ENCODE measurements around the gene STRN4.
A peak's percentile ranks its signal among the peaks of the same experiment; 100 is the strongest.

STRN4 gene

DNA sequence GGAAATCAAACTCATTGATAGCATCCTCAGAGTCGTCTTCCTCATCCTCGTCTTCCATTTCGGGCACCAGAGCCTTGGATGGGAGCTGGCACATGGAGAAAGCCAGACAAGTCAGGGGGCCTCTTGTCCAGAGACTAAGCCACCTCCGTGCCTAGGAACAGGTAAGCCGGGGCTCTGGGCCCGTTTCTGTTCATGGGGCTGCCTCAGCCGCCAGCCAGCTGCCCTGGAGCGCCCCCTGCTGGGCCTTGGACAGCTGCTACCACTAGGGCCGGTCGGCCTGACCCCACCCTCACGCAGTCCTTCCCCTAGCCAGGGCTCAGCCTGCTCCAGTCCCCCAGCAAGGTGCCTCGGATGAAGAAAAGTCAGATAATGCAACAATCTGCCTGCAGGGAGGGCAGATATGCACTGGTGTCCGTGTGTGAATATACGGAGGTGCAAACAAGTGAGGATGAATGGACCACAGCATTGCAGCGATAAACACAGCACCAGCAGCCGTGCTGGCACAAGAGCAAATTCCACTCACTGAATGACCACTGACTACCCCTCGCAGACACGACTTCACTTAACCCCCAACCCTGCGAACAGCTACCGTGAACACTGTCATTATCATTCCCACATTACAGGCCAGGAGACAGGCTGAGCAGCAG, 17.4 kb downstream of the STRN4 start:
- DNase-seq (ENCODE audit: low spot score): peak; percentile 92
- in situ Hi-C loops (cut with MboI; ENCODE audit: low pct_unique_long_range_greater_than_20kb, low sequenced_read_pairs, unreplicated experiment): no loop called here

DNA sequence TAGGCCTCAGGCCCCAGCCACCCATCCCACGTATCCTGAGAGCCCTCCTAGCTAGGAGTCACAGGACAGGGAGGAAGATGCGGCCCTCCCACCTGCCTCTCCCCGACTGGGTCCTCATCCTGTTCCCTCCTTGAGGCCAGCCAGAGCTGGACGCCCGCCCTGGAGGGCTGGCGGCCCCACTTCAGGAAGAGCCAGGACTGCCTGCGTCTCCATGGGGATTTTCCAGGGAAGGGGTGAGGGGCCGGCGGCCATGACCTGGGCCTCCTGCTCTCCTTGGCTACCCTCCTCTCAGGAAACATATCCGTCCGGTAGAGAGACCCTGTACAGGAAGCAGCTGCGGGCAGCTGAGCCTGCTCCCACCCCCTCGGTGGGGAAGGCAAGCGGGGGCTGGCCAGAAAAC, 18.0 kb downstream of the STRN4 start:
- no peak for DNase-seq (ENCODE audit: low spot score)
- TF ChIP-seq, protein P1, sequence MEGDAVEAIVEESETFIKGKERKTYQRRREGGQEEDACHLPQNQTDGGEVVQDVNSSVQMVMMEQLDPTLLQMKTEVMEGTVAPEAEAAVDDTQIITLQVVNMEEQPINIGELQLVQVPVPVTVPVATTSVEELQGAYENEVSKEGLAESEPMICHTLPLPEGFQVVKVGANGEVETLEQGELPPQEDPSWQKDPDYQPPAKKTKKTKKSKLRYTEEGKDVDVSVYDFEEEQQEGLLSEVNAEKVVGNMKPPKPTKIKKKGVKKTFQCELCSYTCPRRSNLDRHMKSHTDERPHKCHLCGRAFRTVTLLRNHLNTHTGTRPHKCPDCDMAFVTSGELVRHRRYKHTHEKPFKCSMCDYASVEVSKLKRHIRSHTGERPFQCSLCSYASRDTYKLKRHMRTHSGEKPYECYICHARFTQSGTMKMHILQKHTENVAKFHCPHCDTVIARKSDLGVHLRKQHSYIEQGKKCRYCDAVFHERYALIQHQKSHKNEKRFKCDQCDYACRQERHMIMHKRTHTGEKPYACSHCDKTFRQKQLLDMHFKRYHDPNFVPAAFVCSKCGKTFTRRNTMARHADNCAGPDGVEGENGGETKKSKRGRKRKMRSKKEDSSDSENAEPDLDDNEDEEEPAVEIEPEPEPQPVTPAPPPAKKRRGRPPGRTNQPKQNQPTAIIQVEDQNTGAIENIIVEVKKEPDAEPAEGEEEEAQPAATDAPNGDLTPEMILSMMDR (IDR thresholded peaks at IDR 0.05; ENCODE audit: extremely low read depth, insufficient read depth, missing control alignments): no peak

More for the DNA sequence above, 17.4 kb downstream of the STRN4 start:
- TF ChIP-seq, protein P1 (IDR thresholded peaks at IDR 0.05; ENCODE audit: extremely low read depth, insufficient read depth, missing control alignments): peak; percentile 99

DNA sequence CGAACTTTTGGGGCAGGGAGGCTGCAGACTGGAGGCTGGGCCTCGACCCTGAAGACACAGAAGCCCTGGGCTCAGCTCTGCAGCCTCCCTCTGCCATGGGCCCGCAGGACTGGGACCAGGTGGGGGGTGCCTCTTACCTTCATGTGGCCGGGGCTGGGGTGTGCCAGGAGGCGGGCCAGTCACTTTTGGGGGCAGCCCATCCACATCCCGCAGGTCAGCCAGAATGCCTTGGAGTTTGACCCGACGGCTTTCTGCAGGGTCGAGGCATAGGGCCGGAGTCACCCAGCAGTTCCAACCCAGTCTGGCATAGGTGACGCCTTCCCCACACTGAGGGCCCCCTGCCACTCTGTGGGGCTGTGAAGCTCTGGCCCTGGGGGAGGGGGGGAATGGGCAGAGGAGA, 18.5 kb downstream of the STRN4 start:
- TF ChIP-seq, protein P1 (IDR thresholded peaks at IDR 0.05; ENCODE audit: extremely low read depth, insufficient read depth, missing control alignments): no peak
- DNase-seq (ENCODE audit: low spot score): no peak
- in situ Hi-C loops (cut with MboI; ENCODE audit: low pct_unique_long_range_greater_than_20kb, low sequenced_read_pairs, unreplicated experiment): no loop called here

More for the DNA sequence above, 18.0 kb downstream of the STRN4 start:
- in situ Hi-C loops (cut with MboI; ENCODE audit: low pct_unique_long_range_greater_than_20kb, low sequenced_read_pairs, unreplicated experiment): no loop called here

DNA sequence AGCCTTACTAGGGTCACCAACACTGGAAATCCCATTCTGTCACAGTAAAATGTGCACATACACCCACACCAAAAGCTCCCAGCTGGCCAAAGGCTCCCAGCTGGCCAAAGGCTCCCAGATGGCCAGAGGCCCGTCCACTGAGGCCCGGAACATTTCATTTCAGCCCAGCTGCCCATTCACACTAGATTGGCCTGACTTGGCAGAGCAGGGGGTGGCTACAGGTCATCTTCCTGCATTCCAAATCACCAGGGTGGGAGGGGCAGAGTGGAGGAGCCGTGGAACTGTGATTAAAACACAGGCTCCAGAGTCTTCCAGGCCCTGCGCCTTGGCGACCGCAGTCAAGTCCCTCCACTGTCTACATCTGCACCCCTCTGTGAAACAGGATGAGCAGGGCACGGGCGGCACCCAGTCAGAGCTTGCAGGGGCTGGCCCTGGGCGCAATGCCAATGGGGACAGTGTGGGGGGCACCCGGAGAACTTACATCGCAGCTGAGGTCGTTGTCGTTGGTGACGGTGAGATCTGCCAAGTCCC, 19.2 kb downstream of the STRN4 start:
- in situ Hi-C loops (cut with MboI; ENCODE audit: low pct_unique_long_range_greater_than_20kb, low sequenced_read_pairs, unreplicated experiment): no loop called here
- TF ChIP-seq, protein P1 (IDR thresholded peaks at IDR 0.05; ENCODE audit: extremely low read depth, insufficient read depth, missing control alignments): no peak
- DNase-seq (ENCODE audit: low spot score): no peak

DNA sequence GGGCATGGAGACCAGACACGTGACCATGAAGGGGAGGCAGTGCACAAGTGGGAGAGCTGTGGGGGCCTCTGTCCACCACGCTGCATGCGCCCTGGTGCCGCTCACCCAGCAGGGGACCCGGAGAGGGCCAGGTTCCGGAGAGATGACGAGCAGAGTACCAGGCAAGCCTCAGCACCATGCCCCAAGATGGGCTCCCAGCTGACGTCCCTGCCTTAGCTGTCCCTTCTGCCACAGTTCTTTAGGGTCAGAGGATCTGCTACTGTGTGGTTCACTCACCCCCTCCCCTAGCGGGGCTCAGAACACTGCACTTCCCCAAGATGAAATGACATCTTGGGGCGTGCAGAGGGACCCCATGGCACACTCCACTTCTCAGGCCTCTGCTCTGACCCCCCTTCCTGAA, 19.7 kb downstream of the STRN4 start:
- TF ChIP-seq, protein P1 (IDR thresholded peaks at IDR 0.05; ENCODE audit: extremely low read depth, insufficient read depth, missing control alignments): no peak
- in situ Hi-C loops (cut with MboI; ENCODE audit: low pct_unique_long_range_greater_than_20kb, low sequenced_read_pairs, unreplicated experiment): no loop called here
- DNase-seq (ENCODE audit: low spot score): no peak

DNA sequence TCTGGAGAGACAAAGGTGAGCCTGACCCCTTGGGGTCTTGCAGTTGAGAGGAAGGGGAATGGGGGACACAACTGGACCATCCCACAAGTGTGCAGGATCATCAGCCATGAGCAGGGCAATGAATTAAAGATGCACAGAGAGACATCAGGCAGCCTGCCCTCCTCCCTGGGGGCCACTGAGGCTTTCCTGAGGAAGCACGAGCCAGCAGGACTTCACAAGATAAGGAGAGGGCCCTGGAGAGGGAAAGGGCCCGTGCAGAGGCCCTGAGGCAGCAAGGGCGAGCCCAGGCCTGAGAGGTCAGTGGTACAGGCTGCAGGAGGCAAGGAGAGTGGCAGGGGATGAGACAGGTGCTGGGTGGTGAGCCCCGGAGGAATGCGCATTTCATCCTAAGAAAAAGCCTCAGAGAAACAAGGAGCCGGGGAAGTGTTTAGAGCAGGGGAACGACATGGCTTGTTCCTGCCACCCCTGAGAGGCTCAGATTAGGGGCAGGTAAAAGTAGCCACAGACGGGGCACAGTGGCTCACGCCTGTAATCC, 20.3 kb downstream of the STRN4 start:
- TF ChIP-seq, protein P1 (IDR thresholded peaks at IDR 0.05; ENCODE audit: extremely low read depth, insufficient read depth, missing control alignments): no peak
- in situ Hi-C loops (cut with MboI; ENCODE audit: low pct_unique_long_range_greater_than_20kb, low sequenced_read_pairs, unreplicated experiment): no loop called here
- DNase-seq (ENCODE audit: low spot score): no peak
